IPS-20b (cell line): ENCODE measurements around the gene SH2D5.
A peak's percentile ranks its signal among the peaks of the same experiment; 100 is the strongest.

Experiments
- H3K27ac ChIP-seq: one replicate; pipeline ENCODE4 v1.5.1; 2013; ENCODE audit warnings: low read length
- H3K27me3 ChIP-seq: 2 replicates; pipeline ENCODE4 v1.6.1; 2013; ENCODE audit warnings: mild to moderate bottlenecking, low read length, inconsistent platforms; ENCODE audit not compliant: insufficient read depth
- H3K36me3 ChIP-seq: 2 replicates; pipeline ENCODE4 v1.6.1; 2013; ENCODE audit warnings: low read depth, mild to moderate bottlenecking, inconsistent platforms, low read length, moderate library complexity; ENCODE audit not compliant: insufficient read depth
- H3K4me1 ChIP-seq: 2 replicates; pipeline ENCODE4 v1.6.1; 2013; ENCODE audit warnings: mild to moderate bottlenecking, control low read depth, inconsistent platforms, low read length, moderate library complexity; ENCODE audit not compliant: insufficient read depth
- H3K4me3 ChIP-seq: 2 replicates; pipeline ENCODE4 v1.5.1; 2013; ENCODE audit warnings: mild to moderate bottlenecking, low read length, inconsistent platforms
- H3K9ac ChIP-seq: 2 replicates; pipeline ENCODE4 v1.6.1; 2013; ENCODE audit warnings: low read depth, mild to moderate bottlenecking, inconsistent platforms, low read length, moderate library complexity
- H3K9me3 ChIP-seq: 2 replicates; pipeline ENCODE4 v1.6.1; 2013; ENCODE audit warnings: mild to moderate bottlenecking, low read depth, low read length, inconsistent platforms; ENCODE audit not compliant: insufficient read depth

Gene SH2D5

GRCh38 chr1:20732588-20733359 is at the start of gene SH2D5:
TSS of gene SH2D5 (minus strand) at chr1:20732703. CDS start at chr1:20728044, 4,659 bp downstream.
- peak within 1 kb of the TSS; percentile 34; the same call in 1 of the 2 replicates for H3K9ac ChIP-seq
- H3K27ac ChIP-seq: no peak within 1 kb of the TSS
- H3K4me1 ChIP-seq: peaks cover 13% of the 10 kb centered on the region

DNA sequence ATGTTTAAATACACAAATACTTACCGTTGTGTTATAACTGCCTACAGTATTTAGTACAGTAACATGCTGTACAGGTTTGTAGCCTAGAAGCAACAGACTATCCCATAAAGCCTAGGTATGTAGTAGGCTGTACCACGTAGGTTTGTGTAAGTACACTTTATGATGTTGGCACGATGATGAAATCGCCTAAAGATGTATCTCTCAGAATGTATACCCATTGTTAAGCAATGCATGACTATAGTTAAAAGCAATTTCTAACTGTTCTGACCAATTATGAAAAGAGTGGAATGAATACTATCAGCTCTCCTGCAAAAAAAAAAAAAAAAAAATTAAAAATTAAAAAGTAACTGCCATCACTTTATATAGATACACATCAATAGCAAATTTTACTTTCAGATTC is 43.2 kb upstream of the SH2D5 start:
- Histone ChIP-seq H3K9me3 (no peaks in the 10 kb centered on the region), H3K4me1 (no peaks in the 10 kb centered on the region), H3K27me3 (no peaks in the 10 kb centered on the region), H3K36me3 (peaks cover 97% of the 10 kb centered on the region), H3K4me3 (no peak overlapping the region), H3K27ac (no peak overlapping the region), H3K9ac (no peak overlapping the region)

More at GRCh38 chr1:20732588-20733359, at the start of gene SH2D5:
- Histone ChIP-seq H3K9me3 (no peaks in the 10 kb centered on the region), H3K4me3 (peak within 1 kb of the TSS; percentile 78), H3K36me3 (peaks cover 1% of the 10 kb centered on the region; the same call in 1 of the 2 replicates), H3K27me3 (peaks cover 55% of the 10 kb centered on the region)

DNA sequence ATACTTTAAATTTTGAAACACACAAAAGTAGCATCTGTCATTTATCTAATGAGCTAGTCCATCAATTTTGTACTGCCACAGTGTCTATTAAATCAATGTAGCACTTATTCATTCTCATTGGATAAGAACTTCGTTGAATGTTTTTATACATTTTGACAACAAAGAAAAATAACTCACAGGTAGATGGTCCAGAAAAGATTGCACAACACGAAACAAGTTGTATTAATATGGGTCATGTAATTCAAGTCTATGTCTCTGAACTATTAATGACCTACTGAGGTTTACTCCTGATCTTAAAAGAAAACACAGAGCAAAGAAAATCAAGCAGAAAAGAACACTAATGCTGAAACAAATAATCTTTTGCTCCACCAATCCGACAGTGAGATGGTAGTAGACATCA is 39.3 kb upstream of the SH2D5 start:
- Histone ChIP-seq H3K27me3 (no peaks in the 10 kb centered on the region), H3K9me3 (no peaks in the 10 kb centered on the region), H3K36me3 (peaks cover 100% of the 10 kb centered on the region), H3K27ac (no peak overlapping the region), H3K4me1 (no peaks in the 10 kb centered on the region), H3K4me3 (no peak overlapping the region), H3K9ac (no peak overlapping the region)

- Histone ChIP-seq H3K4me1 (no peaks in the 10 kb centered on the region), H3K9me3 (no peaks in the 10 kb centered on the region), H3K36me3 (peaks cover 100% of the 10 kb centered on the region), H3K27me3 (no peaks in the 10 kb centered on the region), H3K4me3 (no peak overlapping the region), H3K9ac (no peak overlapping the region), H3K27ac (no peak overlapping the region)
Observed at GRCh38 chr1:20770314-20771087, 38.0 kb upstream of the SH2D5 start.

DNA sequence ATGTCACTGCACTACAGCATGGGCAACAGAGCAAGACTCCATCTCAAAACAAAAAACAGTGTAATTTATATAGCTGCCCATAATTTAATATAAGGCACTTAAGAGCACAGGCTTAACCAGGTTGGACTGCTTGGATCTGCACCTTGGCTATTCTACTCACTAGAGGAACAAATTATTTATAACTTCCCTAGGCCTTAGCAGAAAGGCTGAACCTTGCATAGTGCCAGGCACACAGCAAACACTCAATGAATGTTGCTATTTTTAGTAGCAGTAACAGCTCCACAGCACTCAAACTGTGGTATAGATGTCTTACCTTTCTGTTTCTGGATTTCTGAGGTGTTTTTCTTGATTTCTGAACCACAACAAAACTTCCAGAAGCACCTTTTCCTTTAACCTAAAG is 34.8 kb upstream of the SH2D5 start:
- no peak overlapping the region for H3K4me3 ChIP-seq
- no peak overlapping the region for H3K27ac ChIP-seq
- no peaks in the 10 kb centered on the region for H3K27me3 ChIP-seq
- H3K9me3 ChIP-seq: no peaks in the 10 kb centered on the region
- H3K4me1 ChIP-seq: peaks cover 9% of the 10 kb centered on the region; the same call in 1 of the 2 replicates
- H3K36me3 ChIP-seq: peaks cover 100% of the 10 kb centered on the region
- H3K9ac ChIP-seq: no peak overlapping the region

GRCh38 chr1:20763417-20763816 is 30.9 kb upstream of the SH2D5 start:
- Histone ChIP-seq H3K9me3 (no peaks in the 10 kb centered on the region), H3K4me1 (peaks cover 9% of the 10 kb centered on the region; the same call in 1 of the 2 replicates), H3K36me3 (peaks cover 100% of the 10 kb centered on the region), H3K27me3 (no peaks in the 10 kb centered on the region), H3K4me3 (no peak overlapping the region), H3K9ac (no peak overlapping the region), H3K27ac (no peak overlapping the region)

GRCh38 chr1:20760322-20760721 is 27.8 kb upstream of the SH2D5 start:
- Histone ChIP-seq H3K27ac (no peak overlapping the region), H3K9me3 (no peaks in the 10 kb centered on the region), H3K4me1 (peaks cover 9% of the 10 kb centered on the region; the same call in 1 of the 2 replicates), H3K9ac (no peak overlapping the region), H3K27me3 (no peaks in the 10 kb centered on the region), H3K36me3 (peaks cover 97% of the 10 kb centered on the region), H3K4me3 (no peak overlapping the region)

- Histone ChIP-seq H3K4me3 (no peak overlapping the region), H3K27ac (no peak overlapping the region), H3K9me3 (no peaks in the 10 kb centered on the region), H3K36me3 (peaks cover 69% of the 10 kb centered on the region), H3K4me1 (no peaks in the 10 kb centered on the region), H3K9ac (no peak overlapping the region), H3K27me3 (no peaks in the 10 kb centered on the region)
Observed at GRCh38 chr1:20753589-20753988, 21.1 kb upstream of the SH2D5 start.

DNA sequence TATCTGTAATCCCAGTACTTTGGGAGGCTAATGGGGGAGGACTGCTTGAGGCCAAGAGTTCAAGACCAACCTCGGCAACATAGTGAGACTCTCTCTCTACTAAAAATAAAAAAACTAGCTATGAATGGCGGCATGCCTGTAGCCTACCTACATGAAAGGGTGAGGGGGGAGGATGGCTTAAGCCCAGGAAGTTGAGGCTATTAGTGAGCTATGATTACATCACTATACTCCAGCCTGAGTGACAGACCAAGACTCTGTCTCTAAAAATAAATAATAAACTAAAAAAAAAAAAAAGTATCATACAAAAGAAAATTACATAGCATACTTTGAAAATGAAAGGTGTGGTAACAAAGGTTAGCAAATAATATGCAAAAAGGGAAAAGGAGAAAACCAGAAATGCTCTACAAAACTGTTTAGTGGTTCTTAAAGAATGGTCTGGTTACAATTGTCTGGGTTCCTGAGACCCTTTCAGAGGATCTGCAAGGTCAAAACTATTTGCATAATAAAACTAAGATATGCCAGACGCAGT is 19.0 kb upstream of the SH2D5 start:
- Histone ChIP-seq H3K4me1 (no peaks in the 10 kb centered on the region), H3K36me3 (peaks cover 72% of the 10 kb centered on the region), H3K4me3 (no peak overlapping the region), H3K27ac (no peak overlapping the region), H3K27me3 (no peaks in the 10 kb centered on the region), H3K9ac (no peak overlapping the region), H3K9me3 (no peaks in the 10 kb centered on the region)

GRCh38 chr1:20742671-20743070 is 10.2 kb upstream of the SH2D5 start:
- Histone ChIP-seq H3K27me3 (no peaks in the 10 kb centered on the region), H3K9me3 (no peaks in the 10 kb centered on the region), H3K27ac (no peak overlapping the region), H3K9ac (no peak overlapping the region), H3K4me3 (no peak overlapping the region), H3K4me1 (no peaks in the 10 kb centered on the region), H3K36me3 (peaks cover 90% of the 10 kb centered on the region)

DNA sequence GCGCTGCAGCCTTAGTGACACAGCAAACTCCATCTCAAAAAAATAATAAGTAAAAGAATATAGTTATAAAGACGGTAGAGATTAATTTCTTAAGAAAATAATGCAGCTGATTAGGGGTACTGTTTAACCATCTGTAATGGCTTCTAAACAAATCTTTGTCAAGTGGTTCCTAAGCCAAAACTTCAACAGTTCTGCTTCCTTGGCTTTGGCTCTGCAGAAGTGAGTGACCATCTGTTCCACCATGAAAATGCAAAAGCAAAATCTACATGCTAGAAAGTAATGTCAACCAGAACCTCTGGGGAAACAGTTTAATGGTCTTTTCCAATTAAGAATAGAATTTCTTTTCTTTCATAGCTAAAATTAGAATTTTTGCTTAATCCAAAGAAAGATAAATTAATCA is 8.3 kb upstream of the SH2D5 start:
- Histone ChIP-seq H3K4me1 (no peaks in the 10 kb centered on the region), H3K27me3 (no peaks in the 10 kb centered on the region), H3K9ac (no peak overlapping the region), H3K4me3 (no peak overlapping the region), H3K36me3 (peaks cover 71% of the 10 kb centered on the region), H3K27ac (no peak overlapping the region), H3K9me3 (no peaks in the 10 kb centered on the region)
